HAP-1 (cell line): ENCODE measurements around the gene SCML1.

Source experiments
- DNase-seq, 2 experiments: peaks; one replicate each; pipeline ENCODE4 v3.0.0-alpha.2; 2016 to 2020; ENCODE audit warnings: low spot score in 2 of 2
- H3K27me3 ChIP-seq: fragments of 250-450 bp; sonication (Bioruptor Pico); 2 replicates; pipeline ENCODE4 v1.5.1; 2020; ENCODE audit warnings: low read depth, mild to moderate bottlenecking, moderate library complexity
- H3K36me3 ChIP-seq: fragments of 250-450 bp; sonication (Bioruptor Pico); replicated peaks from 2 replicates; pipeline ENCODE4 v1.5.1; 2020; ENCODE audit warnings: mild to moderate bottlenecking
- H3K4me1 ChIP-seq: fragments of 250-450 bp; sonication (Bioruptor Pico); 2 replicates; pipeline ENCODE4 v1.5.1; 2020; ENCODE audit warnings: mild to moderate bottlenecking
- H3K4me3 ChIP-seq: fragments of 250-450 bp; sonication (Bioruptor Pico); 2 replicates; pipeline ENCODE4 v1.5.1; 2020; ENCODE audit warnings: mild to moderate bottlenecking, moderate library complexity
- H3K9me3 ChIP-seq: fragments of 250-450 bp; sonication (Bioruptor Pico); 2 replicates; pipeline ENCODE4 v1.5.1; 2020; ENCODE audit warnings: mild to moderate bottlenecking, moderate library complexity
- in situ Hi-C: fragments of 300-500 bp; cut with MboI; formaldehyde crosslinking; loops from 3 replicates; pipeline ENCODE4 v1.14.3; 2020; ENCODE audit warnings: low sequenced_read_pairs, inconsistent platforms, mixed read lengths

SCML1 gene, protein sequence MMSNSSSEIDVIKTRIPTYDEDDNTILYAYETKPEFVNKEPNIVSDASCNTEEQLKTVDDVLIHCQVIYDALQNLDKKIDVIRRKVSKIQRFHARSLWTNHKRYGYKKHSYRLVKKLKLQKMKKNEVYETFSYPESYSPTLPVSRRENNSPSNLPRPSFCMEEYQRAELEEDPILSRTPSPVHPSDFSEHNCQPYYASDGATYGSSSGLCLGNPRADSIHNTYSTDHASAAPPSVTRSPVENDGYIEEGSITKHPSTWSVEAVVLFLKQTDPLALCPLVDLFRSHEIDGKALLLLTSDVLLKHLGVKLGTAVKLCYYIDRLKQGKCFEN

DNA sequence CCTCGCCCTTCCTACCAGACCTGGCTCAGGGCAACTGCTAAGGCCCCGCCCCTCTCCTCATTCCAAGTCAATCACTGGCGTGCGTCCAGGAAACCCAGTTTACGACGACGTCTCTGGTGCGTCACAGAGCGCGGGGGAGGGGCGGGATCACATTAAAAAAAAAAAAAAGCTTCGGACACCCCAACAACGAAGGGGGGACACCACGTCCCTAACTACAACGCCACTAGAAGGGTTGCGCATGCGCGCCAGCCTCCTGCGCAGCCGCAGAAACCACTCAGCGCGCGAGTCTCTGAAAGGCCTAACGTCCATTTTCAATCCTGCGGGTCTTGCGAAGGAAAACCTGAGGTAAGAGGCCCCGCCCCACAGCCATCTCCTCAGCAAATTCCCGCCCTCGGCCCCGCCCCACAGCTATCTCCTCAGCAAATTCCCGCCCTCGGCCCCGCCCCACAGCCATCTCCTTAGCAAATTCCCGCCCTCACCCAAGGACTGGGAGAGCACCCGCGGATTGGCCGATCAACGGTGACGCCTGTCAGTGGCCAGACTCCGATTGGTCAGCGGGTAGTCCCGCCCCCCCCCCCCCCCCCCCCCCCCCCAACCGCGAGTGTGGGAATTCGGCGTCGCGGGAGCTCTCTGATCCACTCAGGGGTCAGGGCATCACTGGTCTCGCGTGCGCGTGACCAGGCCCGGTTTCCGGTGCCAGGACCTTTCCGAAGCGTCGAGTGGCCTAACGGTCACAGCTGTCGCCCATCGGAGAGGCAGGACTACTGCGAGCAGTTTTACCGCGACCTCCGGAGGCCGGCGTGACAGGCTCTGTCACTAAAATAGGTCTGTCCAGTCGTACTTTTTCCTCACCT lies at the start of gene SCML1:
SCML1 (plus strand) TSS at position 638 of the 854 bp plus-strand sequence. CDS start 6,694 bp downstream, outside the sequence.
- Histone ChIP-seq H3K27me3 (no peaks in the 10 kb centered on the region), H3K9me3 (no peaks in the 10 kb centered on the region), H3K36me3 (no peaks in the 10 kb centered on the region), H3K4me3 (peak within 1 kb of the TSS; percentile 63), H3K4me1 (peaks cover 22% of the 10 kb centered on the region)
- peak; percentile 97 to 100 for DNase-seq
- in situ Hi-C loops: no loop called here

DNA sequence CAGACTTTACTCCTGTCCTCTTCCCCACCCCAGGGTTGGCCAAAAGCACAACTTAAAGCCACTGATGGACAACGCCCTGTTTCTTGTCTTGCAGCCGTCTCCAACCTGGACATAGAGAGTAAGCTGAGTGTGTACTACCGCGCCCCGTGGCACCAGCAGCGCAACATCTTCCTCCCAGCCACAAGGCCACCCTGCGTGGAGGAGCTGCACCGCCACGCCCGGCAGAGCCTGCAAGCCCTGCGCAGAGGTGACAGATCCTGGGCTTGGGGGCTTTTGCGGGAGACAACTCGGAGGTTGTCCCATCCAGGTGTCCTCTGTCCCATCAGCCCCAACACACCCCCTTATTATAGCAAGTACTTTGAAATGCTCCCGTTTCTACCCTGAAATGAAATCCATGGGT lies 49.6 kb upstream of the SCML1 start:
- H3K4me3 ChIP-seq: no peak overlapping the region
- no peaks in the 10 kb centered on the region for H3K36me3 ChIP-seq
- no peak for DNase-seq
- in situ Hi-C loops: loop anchor here (5.0 to 25.0 kb wide), 5 partner anchors 93 to 575 kb away; no protein-coding TSS in a partner anchor
- no peaks in the 10 kb centered on the region for H3K27me3 ChIP-seq
- H3K9me3 ChIP-seq: no peaks in the 10 kb centered on the region
- peaks cover 3% of the 10 kb centered on the region for H3K4me1 ChIP-seq

DNA sequence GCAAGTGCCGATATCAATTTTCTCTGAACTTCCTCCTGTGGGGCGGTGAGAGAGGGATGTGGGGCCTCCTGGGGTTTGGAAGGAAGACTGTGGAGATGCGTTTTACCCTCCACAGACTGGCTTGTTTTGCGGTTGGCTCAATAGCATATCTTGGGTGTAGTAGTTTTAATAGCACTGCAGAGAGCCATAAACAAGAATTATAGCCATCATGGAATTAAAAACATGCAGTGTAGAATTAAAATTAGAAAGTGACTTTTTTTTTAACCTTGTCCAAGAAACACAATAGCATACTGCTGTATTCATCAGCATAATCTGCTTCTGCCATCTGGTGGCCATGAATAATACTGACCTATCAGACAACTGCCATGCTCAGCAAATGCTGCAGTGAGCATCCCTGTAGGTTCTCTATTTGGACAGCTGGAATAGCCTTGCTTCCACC lies 47.3 kb upstream of the SCML1 start:
- no peaks in the 10 kb centered on the region for H3K36me3 ChIP-seq
- no peaks in the 10 kb centered on the region for H3K27me3 ChIP-seq
- no peaks in the 10 kb centered on the region for H3K9me3 ChIP-seq
- in situ Hi-C loops: loop anchor here (5.0 to 25.0 kb wide), 5 partner anchors 95 to 578 kb away; no protein-coding TSS in a partner anchor
- no peak overlapping the region for H3K4me3 ChIP-seq
- peaks cover 19% of the 10 kb centered on the region for H3K4me1 ChIP-seq
- DNase-seq: peak; percentile 70 to 79

DNA sequence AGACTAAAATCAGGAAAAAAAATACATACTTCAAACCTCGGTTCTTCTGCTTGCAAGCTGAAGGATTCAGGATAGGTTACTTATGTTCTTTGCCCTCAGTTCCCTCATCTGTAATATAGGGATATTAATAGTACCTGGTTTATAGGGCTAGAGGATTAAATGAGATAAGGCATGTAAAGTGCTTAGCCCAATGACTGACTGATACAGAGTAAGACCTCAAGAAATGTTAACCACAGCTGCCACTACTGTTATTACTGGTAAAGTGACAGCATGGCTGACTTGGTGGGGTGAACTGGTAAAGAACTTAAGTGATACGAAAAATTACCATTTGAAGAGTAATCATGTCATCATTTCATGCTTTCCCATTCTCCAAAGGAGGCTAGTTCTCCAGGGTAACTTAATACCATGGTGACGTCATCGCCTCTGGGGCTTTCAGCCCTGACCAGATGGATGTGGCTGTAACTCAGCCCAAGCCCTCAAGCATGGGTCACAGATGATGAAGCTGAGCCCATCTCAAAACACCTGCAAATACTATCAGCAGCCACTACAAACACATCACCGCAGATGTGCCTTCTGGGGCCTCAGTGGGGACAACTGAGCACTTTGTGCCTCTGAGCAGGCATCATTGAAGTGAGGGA lies 44.5 kb upstream of the SCML1 start:
- Histone ChIP-seq H3K27me3 (no peaks in the 10 kb centered on the region), H3K4me1 (peaks cover 19% of the 10 kb centered on the region), H3K4me3 (no peak overlapping the region), H3K9me3 (no peaks in the 10 kb centered on the region), H3K36me3 (no peaks in the 10 kb centered on the region)
- in situ Hi-C loops: loop anchor here (25.0 kb wide), 3 partner anchors 331 to 581 kb away; no protein-coding TSS in a partner anchor
- DNase-seq: peak; percentile 43 to 72

DNA sequence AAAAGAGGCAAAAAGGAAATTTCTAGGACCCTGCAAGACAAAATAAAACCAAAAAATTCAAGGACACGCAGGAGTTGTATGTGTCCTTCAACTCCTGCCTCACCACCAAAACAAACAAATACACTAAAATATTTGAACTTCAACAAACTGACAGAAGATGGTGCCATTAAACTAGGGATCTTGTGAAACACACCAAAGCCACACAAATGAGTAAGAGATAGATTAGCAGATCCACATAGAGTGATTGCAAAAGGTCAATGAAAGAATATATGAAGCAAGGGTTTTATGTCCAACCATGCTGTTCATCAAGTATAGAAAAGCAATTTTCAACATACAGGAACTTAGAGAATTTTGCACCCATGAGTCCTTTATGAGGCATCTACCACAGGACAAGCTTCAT lies 40.1 kb upstream of the SCML1 start:
- H3K4me3 ChIP-seq: no peak overlapping the region
- no peaks in the 10 kb centered on the region for H3K9me3 ChIP-seq
- H3K27me3 ChIP-seq: no peaks in the 10 kb centered on the region
- H3K4me1 ChIP-seq: peaks cover 19% of the 10 kb centered on the region
- H3K36me3 ChIP-seq: no peaks in the 10 kb centered on the region
- no peak for DNase-seq
- in situ Hi-C loops: loop anchor here (25.0 kb wide), 3 partner anchors 335 to 585 kb away; no protein-coding TSS in a partner anchor

DNA sequence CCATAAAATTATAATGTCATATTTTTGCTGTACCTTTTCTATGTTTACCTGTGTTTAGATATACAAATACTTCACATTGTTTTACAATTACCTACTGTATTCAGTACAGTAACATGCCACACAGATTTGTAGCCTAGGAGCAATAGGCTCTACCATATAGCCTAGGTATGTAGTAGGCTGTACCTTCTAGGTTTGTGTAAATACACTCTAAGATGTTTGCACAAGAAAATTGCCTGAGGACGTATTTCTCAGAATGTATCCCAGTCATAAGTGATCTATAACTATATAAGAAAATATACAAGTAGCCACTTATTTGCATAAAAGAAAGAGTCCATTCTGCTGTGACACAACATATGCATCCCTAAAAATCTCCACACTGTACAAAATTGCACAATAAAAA lies 36.3 kb upstream of the SCML1 start:
- Histone ChIP-seq H3K4me1 (no peaks in the 10 kb centered on the region), H3K4me3 (no peak overlapping the region), H3K27me3 (no peaks in the 10 kb centered on the region), H3K36me3 (no peaks in the 10 kb centered on the region), H3K9me3 (no peaks in the 10 kb centered on the region)
- in situ Hi-C loops: no loop called here
- DNase-seq: no peak

DNA sequence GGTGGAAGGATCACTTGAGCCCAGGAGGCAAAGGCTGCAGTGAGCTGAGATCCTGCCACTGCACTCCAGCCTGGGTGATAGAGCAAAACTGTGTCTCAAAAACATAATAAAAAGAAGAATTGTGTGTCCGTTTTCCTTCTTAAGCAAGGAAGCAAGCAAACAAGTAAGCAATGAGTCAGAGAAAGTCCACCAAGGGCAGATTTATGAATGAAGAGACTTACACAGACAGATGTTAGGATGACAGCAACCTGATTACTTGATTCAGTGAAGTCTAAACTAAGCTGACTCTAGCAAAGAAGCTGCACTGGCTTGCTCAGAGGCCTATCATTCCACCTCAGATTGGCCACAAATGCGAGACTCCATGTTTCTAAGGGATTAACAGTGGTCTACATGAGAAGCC lies 34.1 kb upstream of the SCML1 start:
- Histone ChIP-seq H3K4me1 (no peaks in the 10 kb centered on the region), H3K27me3 (no peaks in the 10 kb centered on the region), H3K9me3 (no peaks in the 10 kb centered on the region), H3K36me3 (no peaks in the 10 kb centered on the region), H3K4me3 (no peak overlapping the region)
- DNase-seq: no peak
- in situ Hi-C loops: no loop called here

DNA sequence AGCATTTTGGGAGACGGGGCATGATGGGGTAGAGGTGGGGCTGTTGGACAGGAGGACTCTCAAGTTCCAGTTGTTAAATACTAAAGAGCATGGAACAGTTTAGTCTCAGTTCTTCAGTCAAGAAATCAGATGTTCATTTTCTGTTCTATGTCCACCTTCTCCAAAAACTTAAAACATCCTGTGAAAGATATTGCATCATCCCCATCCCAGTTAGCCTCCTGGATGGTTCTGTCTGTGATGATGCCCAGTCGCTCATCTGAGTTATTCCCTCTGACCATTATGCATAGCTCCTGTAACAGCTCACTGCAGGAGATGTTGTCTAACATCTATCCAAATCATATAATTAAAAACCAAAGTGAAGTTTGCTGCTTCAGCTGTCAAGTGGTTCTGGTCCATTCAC lies 32.1 kb upstream of the SCML1 start:
- no peak for DNase-seq
- H3K9me3 ChIP-seq: no peaks in the 10 kb centered on the region
- H3K4me1 ChIP-seq: peaks cover 5% of the 10 kb centered on the region
- H3K4me3 ChIP-seq: no peak overlapping the region
- in situ Hi-C loops: no loop called here
- H3K36me3 ChIP-seq: no peaks in the 10 kb centered on the region
- H3K27me3 ChIP-seq: no peaks in the 10 kb centered on the region

DNA sequence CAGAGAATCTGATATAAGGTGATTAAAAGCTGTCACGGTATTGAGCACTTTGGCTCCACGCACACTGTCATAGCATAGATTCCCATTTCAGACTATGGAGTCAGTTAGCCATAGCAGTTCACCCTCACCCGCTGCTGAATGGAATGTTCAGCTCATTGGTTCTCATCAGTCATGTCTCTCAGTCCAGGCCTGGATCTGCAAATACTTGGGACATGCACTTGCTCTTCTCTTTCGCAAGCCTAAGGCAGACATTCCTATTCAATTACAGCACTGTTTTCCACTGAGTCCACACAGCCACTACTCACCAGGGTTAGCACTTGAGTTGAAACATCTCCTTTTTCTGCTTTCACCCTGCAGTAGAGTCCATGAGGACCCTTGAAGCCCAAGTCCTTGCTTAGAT lies 30.6 kb upstream of the SCML1 start:
- no peaks in the 10 kb centered on the region for H3K36me3 ChIP-seq
- in situ Hi-C loops: no loop called here
- H3K4me3 ChIP-seq: no peak overlapping the region
- H3K27me3 ChIP-seq: no peaks in the 10 kb centered on the region
- no peak for DNase-seq
- H3K4me1 ChIP-seq: peaks cover 7% of the 10 kb centered on the region
- no peaks in the 10 kb centered on the region for H3K9me3 ChIP-seq

DNA sequence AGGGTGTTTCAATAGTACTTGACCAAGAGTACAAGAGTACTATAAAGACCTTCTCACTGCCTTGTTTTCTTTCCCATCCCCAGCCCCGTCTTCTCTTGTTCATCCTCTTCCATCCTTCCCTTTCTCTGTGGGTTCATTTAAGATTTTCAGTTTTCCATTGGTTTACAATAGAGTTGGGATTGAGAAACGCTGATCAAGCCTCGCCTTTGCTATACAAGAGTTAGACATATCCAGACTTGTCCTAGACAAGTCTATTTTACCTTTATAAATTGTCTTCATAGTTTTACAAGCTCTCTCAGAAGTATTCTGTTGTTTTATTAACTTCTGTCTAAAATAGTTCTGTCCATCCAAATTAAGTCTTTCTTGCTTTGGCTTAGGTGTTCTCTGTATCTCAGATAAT lies 29.6 kb upstream of the SCML1 start:
- no peaks in the 10 kb centered on the region for H3K27me3 ChIP-seq
- H3K9me3 ChIP-seq: no peaks in the 10 kb centered on the region
- in situ Hi-C loops: no loop called here
- no peak for DNase-seq
- H3K4me1 ChIP-seq: peaks cover 7% of the 10 kb centered on the region
- H3K36me3 ChIP-seq: no peaks in the 10 kb centered on the region
- no peak overlapping the region for H3K4me3 ChIP-seq

DNA sequence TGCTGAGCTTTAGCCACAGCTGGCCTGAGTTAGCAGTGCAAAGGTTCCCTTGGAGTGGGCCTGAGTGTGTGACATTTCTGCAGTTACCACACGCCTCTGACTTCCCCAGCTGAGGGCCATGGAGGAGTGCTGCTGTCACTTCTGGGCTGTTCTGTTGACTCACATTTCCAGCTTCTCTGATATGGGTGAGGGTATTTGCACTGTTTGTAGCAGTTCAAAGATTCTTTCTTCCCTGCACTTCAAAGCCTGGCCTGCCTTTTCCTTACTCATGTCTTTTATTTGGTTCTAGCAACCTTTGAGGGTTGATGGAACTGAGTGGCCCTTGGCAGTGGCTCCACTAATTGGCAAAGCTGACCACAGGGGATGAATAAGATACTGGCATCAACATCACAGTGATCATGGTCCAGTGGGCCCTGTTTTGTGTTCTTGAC lies 26.4 kb upstream of the SCML1 start:
- DNase-seq: no peak
- Histone ChIP-seq H3K4me1 (peaks cover 7% of the 10 kb centered on the region), H3K9me3 (no peaks in the 10 kb centered on the region), H3K27me3 (no peaks in the 10 kb centered on the region), H3K36me3 (no peaks in the 10 kb centered on the region), H3K4me3 (no peak overlapping the region)
- in situ Hi-C loops: no loop called here

DNA sequence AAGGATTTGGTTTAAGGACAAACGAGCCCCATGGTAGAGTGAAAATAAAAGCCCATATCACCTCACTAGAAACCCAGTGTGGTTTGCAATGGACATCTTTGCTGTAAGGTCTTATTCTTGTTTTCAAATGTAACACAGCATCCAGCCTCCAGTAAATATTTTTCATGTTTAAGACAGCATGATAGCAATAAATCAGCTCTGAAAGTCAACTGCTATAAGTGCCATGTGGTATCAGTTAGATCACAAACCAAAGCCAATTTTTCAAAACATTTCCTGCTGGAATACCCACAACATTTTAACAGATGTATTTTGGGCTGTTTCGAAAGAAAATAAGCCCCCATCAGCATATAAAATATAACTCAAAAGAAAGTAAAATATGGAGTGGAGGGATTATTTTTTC lies 24.0 kb upstream of the SCML1 start:
- Histone ChIP-seq H3K4me1 (peaks cover 7% of the 10 kb centered on the region), H3K9me3 (no peaks in the 10 kb centered on the region), H3K4me3 (no peak overlapping the region), H3K27me3 (no peaks in the 10 kb centered on the region), H3K36me3 (no peaks in the 10 kb centered on the region)
- no peak for DNase-seq
- in situ Hi-C loops: no loop called here

DNA sequence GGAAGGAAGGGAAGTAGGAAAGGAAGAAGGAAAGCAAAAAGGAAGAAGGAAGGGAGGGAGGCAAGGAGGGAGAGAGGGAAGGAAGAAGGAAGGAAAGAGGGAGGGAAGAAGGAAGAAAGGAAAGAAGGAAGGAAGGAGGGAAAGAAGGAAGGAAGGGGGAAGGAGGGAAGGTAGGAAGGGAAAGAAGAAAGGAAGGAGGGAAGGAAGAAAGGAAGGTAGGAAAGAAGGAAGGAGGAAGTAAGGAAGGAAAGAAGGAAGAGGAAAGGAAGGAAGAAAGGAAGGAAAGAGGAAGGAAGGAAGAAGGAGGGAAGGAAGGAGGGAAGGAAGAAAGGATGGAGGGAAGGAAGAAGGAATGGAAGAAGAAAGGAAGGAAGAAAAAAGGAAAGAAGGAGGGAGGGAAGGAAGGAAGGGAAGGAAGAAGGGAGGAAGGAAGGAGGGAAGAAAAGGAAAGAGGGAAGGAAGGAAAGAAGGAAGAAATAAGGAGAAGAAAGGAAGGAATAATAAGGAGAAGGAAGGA lies 18.6 kb upstream of the SCML1 start:
- no peak overlapping the region for H3K4me3 ChIP-seq
- H3K27me3 ChIP-seq: no peaks in the 10 kb centered on the region
- DNase-seq: no peak
- no peaks in the 10 kb centered on the region for H3K36me3 ChIP-seq
- in situ Hi-C loops: no loop called here
- peaks cover 28% of the 10 kb centered on the region for H3K4me1 ChIP-seq
- no peaks in the 10 kb centered on the region for H3K9me3 ChIP-seq
